HG02678 (cell line): ENCODE measurements around the gene SLC2A13.
"Not testable (repeated sequence)": the region's sequence is repeated elsewhere in the genome, so short reads cannot be mapped to it uniquely, and the experiment has no call there.

ENCODE experiments used
- ATAC-seq: cut with Tn5 transposase; IDR thresholded peaks from one replicate; pipeline ENCODE4 v1.9.1; 2021; ENCODE audit warnings: mild to moderate bottlenecking, moderate library complexity; ENCODE audit not compliant: unreplicated experiment

Gene SLC2A13

GRCh38 chr12:40106202-40106533 is 287 bp upstream of the SLC2A13 start:
- ATAC-seq, result no peak

GRCh38 chr12:40105265-40105514 is 691 bp downstream of the SLC2A13 start:
- ATAC-seq, result peak; percentile 48

- ATAC-seq, result no peak
These were observed 1.2 kb downstream of the SLC2A13 start for GRCh38 chr12:40104461-40105264.

GRCh38 chr12:40103043-40103442 is 2.8 kb downstream of the SLC2A13 start:
- no peak for ATAC-seq

GRCh38 chr12:40101747-40102146 is 4.1 kb downstream of the SLC2A13 start:
- no peak for ATAC-seq

GRCh38 chr12:40099423-40099853 is 6.4 kb downstream of the SLC2A13 start:
- no peak for ATAC-seq

GRCh38 chr12:40098406-40099145 is 7.3 kb downstream of the SLC2A13 start:
- ATAC-seq, result no peak

GRCh38 chr12:40093512-40093911 is 12.4 kb downstream of the SLC2A13 start:
- ATAC-seq, result no peak

- ATAC-seq, result no peak
These were observed 19.4 kb downstream of the SLC2A13 start for GRCh38 chr12:40086471-40086870.

GRCh38 chr12:40078266-40078665 is 27.6 kb downstream of the SLC2A13 start:
- no peak for ATAC-seq

GRCh38 chr12:40075458-40075857 is 30.4 kb downstream of the SLC2A13 start:
- ATAC-seq, result no peak

- ATAC-seq, result no peak
These were observed 37.5 kb downstream of the SLC2A13 start for GRCh38 chr12:40068416-40068815.

GRCh38 chr12:40065636-40066035 is 40.2 kb downstream of the SLC2A13 start:
- no peak for ATAC-seq

- ATAC-seq, result no peak
These were observed 42.5 kb downstream of the SLC2A13 start for GRCh38 chr12:40063414-40063813.

GRCh38 chr12:40058721-40059190 is 47.1 kb downstream of the SLC2A13 start:
- no peak for ATAC-seq

- ATAC-seq, result no peak
These were observed 49.5 kb downstream of the SLC2A13 start for GRCh38 chr12:40056373-40056772.

GRCh38 chr12:40055776-40056175 is 50.1 kb downstream of the SLC2A13 start:
- ATAC-seq, result no peak

GRCh38 chr12:40055228-40055579 is 50.7 kb downstream of the SLC2A13 start:
- no peak for ATAC-seq

- ATAC-seq, result no peak
These were observed 51.2 kb downstream of the SLC2A13 start for GRCh38 chr12:40054555-40055227.

GRCh38 chr12:40049268-40049667 is 56.6 kb downstream of the SLC2A13 start:
- ATAC-seq, result no peak

- not testable (repeated sequence) for ATAC-seq
These were observed 58.9 kb downstream of the SLC2A13 start for GRCh38 chr12:40047002-40047401.

GRCh38 chr12:40045656-40046055 is 60.2 kb downstream of the SLC2A13 start:
- no peak for ATAC-seq
